Mammary epithelial cell (primary cell): ENCODE data around the gene CTNNBL1.

Experiments used
- CTCF ChIP-seq, 2 donors: IDR thresholded peaks in 1 of 2; conservative IDR thresholded peaks in 1 of 2; 2 replicates each; pipeline ENCODE4 v1.5.1; 2011 to 2012; ENCODE audit warnings: inconsistent platforms in 2 of 2, low read length in 2 of 2, mild to moderate bottlenecking in 2 of 2, control low read depth in 1 of 2, low read depth in 1 of 2; ENCODE audit not compliant: insufficient read depth in 1 of 2; ENCODE audit errors: extremely low read depth in 1 of 2
- EZH2 ChIP-seq: IDR thresholded peaks from 2 replicates; pipeline ENCODE4 v1.6.1; 2012; ENCODE audit warnings: low read length, inconsistent platforms, borderline replicate concordance

- TF ChIP-seq EZH2: no peak
- no peak for TF ChIP-seq CTCF (conservative IDR thresholded peaks at IDR 0.05 in 1 of 2, IDR thresholded peaks at IDR 0.05 in 1 of 2; ENCODE audit: extremely low read depth in 1 of 2, insufficient read depth in 1 of 2, low read depth in 1 of 2, low read length in 2 of 2)
Measured at GRCh38 chr20:37896932-37897548, 203.2 kb downstream of the CTNNBL1 start.
